Uterus (tissue), 4 donors: ENCODE results near the gene LNX2. TPM values are rescaled to one million over a fixed set of nuclear protein-coding genes. Genes with fewer than 3 reads are reported as not detected.

Experiments used
- DNase-seq, 2 donors: peaks; one replicate each; pipeline ENCODE4 v3.0.0-alpha.2; 2019 to 2020
- H3K27ac ChIP-seq, 2 donors: fragments of 200-600 bp; sonication (generic); 1 replicate in 1 of 2; 2 replicates in 1 of 2; pipeline ENCODE4 v1.5.1; 2016 to 2018
- H3K27me3 ChIP-seq, 2 donors: fragments of 200-600 bp; sonication (generic); one replicate each; pipeline ENCODE4 v1.5.1; 2018 to 2019; ENCODE audit warnings: control low read depth in 1 of 2
- H3K36me3 ChIP-seq, 2 donors: fragments of 200-600 bp; sonication (generic); one replicate each; pipeline ENCODE4 v1.5.1; 2019; ENCODE audit warnings: control low read depth in 1 of 2
- H3K4me1 ChIP-seq, 2 donors: fragments of 200-600 bp; sonication (generic); one replicate each; pipeline ENCODE4 v1.5.1; 2018 to 2019; ENCODE audit warnings: control low read depth in 1 of 2
- H3K4me3 ChIP-seq, 2 donors: fragments of 200-600 bp; sonication (generic); 1 replicate in 1 of 2; 2 replicates in 1 of 2; pipeline ENCODE4 v1.5.1; 2018 to 2019; ENCODE audit warnings: mild to moderate bottlenecking in 1 of 2
- H3K9me3 ChIP-seq, 2 donors: fragments of 200-600 bp; sonication (generic); one replicate each; pipeline ENCODE4 v1.5.1; 2019; ENCODE audit warnings: control low read depth in 1 of 2
- POLR2A ChIP-seq, 2 donors: fragments of 450-650 bp; IDR thresholded peaks; one replicate each; pipeline ENCODE4 v1.6.1; 2016; ENCODE audit warnings: antibody characterized with exemption in 2 of 2, mild to moderate bottlenecking in 1 of 2, moderate library complexity in 1 of 2
- intact Hi-C: fragments of 100-400 bp; cut with DNase I; formaldehyde crosslinking; loops from one replicate; pipeline ENCODE4 v1.15.1; 2023; ENCODE audit warnings: low total_unique reads
- total RNA-seq, 4 donors: library from RNA; depleted of rRNA in 3 of 4; stranded (reverse); fragments of >200 nt in 3 of 4; gene quantifications; one replicate each; pipeline versions ENCODE4 v1.1.0 to v1.2.4, GENCODE V29; 2014 to 2023
- TF ChIP-seq, protein P1 (sequence below), 4 experiments: fragments of 200-600 bp in 2 of 4; fragments of 450-650 bp in 2 of 4; sonication (generic) in 2 of 4; IDR thresholded peaks; one replicate each; pipeline ENCODE4 v1.5.1; 2016 to 2019; ENCODE audit warnings: antibody characterized with exemption in 4 of 4, mild to moderate bottlenecking in 2 of 4, moderate library complexity in 1 of 4
- donor health status: DM: yes; HTN: yes; CAD: no.

The LNX2 gene
- total RNA-seq, 4 donors from 2014 or later: 1.5 to 13.2 (median 8.2) TPM

DNA sequence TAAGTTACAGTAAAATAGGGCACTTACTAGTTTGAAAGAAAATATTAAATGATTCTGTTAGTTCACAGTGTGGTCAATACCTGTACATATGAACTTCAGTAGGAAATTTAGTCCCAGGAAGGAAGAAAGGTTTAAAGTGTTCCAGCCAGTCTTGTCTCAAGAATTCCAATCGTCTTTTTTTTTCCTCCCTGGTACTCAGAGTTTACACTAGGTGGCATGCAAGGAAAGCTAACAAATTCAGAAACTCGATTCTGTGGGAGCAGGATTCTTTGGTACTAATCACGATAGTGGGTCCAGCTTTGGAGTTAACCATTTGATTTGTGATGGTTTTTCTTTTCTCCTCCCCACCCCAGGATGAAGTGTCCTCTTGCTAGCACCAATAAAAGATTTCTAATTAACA, 45.0 kb upstream of the LNX2 start:
- no peaks in the 10 kb centered on the region for H3K9me3 ChIP-seq
- H3K27me3 ChIP-seq: no peaks in the 10 kb centered on the region
- no peak overlapping the region for H3K27ac ChIP-seq
- no peak for DNase-seq
- H3K36me3 ChIP-seq: no peaks in the 10 kb centered on the region
- TF ChIP-seq, protein P1, sequence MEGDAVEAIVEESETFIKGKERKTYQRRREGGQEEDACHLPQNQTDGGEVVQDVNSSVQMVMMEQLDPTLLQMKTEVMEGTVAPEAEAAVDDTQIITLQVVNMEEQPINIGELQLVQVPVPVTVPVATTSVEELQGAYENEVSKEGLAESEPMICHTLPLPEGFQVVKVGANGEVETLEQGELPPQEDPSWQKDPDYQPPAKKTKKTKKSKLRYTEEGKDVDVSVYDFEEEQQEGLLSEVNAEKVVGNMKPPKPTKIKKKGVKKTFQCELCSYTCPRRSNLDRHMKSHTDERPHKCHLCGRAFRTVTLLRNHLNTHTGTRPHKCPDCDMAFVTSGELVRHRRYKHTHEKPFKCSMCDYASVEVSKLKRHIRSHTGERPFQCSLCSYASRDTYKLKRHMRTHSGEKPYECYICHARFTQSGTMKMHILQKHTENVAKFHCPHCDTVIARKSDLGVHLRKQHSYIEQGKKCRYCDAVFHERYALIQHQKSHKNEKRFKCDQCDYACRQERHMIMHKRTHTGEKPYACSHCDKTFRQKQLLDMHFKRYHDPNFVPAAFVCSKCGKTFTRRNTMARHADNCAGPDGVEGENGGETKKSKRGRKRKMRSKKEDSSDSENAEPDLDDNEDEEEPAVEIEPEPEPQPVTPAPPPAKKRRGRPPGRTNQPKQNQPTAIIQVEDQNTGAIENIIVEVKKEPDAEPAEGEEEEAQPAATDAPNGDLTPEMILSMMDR (IDR thresholded peaks at IDR 0.05): no peak
- no peak for TF ChIP-seq POLR2A (IDR thresholded peaks at IDR 0.05)
- intact Hi-C loops: no loop called here
- no peak overlapping the region for H3K4me3 ChIP-seq
- no peaks in the 10 kb centered on the region for H3K4me1 ChIP-seq

DNA sequence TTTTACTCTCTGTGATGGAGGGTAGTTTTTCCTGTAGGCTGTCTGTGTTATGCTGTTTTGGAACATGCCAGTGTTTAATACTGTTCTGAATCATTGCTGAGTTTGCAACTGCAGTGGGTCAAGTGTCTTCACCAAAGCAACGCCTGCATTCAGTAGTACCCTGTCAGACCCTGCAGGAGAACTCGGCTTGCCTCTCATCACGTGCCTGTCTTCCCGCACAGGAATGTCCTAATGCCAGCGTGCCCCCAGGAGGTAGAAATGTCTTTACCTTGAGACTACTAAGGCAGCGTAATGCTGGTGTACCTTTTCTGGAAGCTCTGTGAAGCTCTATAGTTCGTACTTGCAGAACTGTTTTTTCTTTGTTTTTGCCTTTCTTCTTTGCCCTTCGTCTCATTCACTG, 43.6 kb upstream of the LNX2 start:
- Histone ChIP-seq H3K4me1 (no peaks in the 10 kb centered on the region), H3K36me3 (no peaks in the 10 kb centered on the region), H3K4me3 (no peak overlapping the region), H3K27ac (no peak overlapping the region), H3K27me3 (no peaks in the 10 kb centered on the region), H3K9me3 (no peaks in the 10 kb centered on the region)
- no peak for DNase-seq
- intact Hi-C loops: no loop called here
- TF ChIP-seq POLR2A (IDR thresholded peaks at IDR 0.05): no peak
- TF ChIP-seq, protein P1 (IDR thresholded peaks at IDR 0.05): no peak

DNA sequence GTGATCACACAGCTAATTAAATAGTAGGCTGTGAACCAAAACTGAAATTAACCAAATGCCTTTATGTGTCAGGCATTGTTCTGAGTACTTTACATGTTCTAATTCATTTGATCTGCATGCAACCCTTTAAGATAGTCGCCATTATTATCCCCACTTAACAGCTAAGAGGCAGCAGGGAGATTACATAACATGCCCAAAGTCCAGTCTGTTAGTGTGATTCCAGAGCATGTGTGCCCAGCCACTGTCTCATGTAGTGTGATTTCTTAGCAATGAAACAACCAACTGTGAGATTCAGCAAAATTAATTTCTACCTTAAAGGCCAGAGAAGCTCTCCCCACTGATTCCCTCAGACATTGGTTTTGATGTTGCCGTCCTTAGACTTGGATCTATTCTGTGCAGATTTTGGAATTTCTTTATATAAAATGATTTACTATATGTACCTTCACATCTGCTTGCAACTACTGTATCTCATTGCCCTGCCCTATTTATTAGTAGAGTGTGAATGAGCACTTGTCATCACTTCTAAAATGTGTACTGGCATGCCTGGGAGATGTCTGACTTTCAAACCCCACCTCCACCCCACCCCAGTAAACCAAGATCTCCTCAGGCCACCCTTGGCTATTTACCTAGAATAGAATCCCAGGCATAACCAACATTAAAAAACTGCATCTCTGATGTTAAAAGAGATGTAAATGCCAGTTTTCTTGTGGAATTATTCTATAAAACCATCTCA, 42.6 kb upstream of the LNX2 start:
- Histone ChIP-seq H3K36me3 (no peaks in the 10 kb centered on the region), H3K9me3 (no peaks in the 10 kb centered on the region), H3K27ac (no peak overlapping the region), H3K27me3 (no peaks in the 10 kb centered on the region), H3K4me1 (no peaks in the 10 kb centered on the region), H3K4me3 (no peak overlapping the region)
- DNase-seq: no peak
- TF ChIP-seq, protein P1 (IDR thresholded peaks at IDR 0.05): no peak
- no peak for TF ChIP-seq POLR2A (IDR thresholded peaks at IDR 0.05)
- intact Hi-C loops: no loop called here

DNA sequence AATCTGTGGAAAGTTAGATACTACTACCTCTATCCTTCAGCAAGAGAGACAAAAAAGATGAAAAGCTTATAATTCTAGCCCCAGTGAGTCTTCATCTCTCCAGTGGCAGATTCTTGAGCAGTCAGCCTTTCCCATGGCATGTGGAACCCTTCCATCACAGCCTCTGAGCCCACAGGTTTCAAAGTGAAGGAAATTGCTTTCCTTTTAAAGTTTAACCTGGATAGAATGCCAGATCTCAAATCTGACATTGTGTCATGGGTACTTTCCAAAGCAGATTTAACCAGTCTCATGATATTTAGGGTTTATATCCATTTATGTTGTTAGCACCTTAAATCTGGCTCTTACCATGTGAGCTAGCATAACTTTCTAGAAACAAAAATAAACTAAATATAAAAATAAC, 40.7 kb upstream of the LNX2 start:
- H3K27ac ChIP-seq: no peak overlapping the region
- DNase-seq: no peak
- H3K4me3 ChIP-seq: no peak overlapping the region
- no peaks in the 10 kb centered on the region for H3K9me3 ChIP-seq
- no peaks in the 10 kb centered on the region for H3K36me3 ChIP-seq
- no peaks in the 10 kb centered on the region for H3K4me1 ChIP-seq
- TF ChIP-seq POLR2A (IDR thresholded peaks at IDR 0.05): no peak
- TF ChIP-seq, protein P1 (IDR thresholded peaks at IDR 0.05): no peak
- H3K27me3 ChIP-seq: no peaks in the 10 kb centered on the region
- intact Hi-C loops: no loop called here

DNA sequence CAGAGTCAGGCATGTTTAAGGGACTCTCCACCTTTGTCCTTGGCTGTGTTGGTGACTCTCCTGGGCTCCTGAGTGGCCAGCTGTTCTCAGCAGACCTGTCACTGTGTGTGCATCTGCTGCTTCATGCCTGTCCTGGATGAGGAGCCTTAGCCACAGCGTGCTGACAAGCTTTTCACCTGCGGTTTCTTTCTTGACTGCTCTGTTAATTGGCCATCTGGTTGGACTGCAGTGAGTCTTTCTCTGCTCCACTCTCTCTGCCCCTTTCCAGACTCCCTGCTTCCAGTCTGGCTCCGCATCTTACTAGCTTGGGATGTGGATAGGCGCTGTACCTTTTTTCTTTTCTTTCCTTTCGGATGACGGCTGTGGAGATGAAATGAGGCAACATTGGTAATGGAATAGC, 40.2 kb upstream of the LNX2 start:
- H3K27me3 ChIP-seq: no peaks in the 10 kb centered on the region
- H3K4me3 ChIP-seq: no peak overlapping the region
- no peak for DNase-seq
- H3K4me1 ChIP-seq: no peaks in the 10 kb centered on the region
- no peaks in the 10 kb centered on the region for H3K9me3 ChIP-seq
- no peak overlapping the region for H3K27ac ChIP-seq
- H3K36me3 ChIP-seq: no peaks in the 10 kb centered on the region
- intact Hi-C loops: no loop called here
- TF ChIP-seq, protein P1 (IDR thresholded peaks at IDR 0.05): no peak
- TF ChIP-seq POLR2A (IDR thresholded peaks at IDR 0.05): no peak
